GM19328 (cell line): ENCODE data around the gene UPK3A.

ENCODE experiments used
- ATAC-seq: cut with Tn5 transposase; IDR thresholded peaks from one replicate; pipeline ENCODE4 v1.9.1; 2021; ENCODE audit warnings: mild to moderate bottlenecking, moderate library complexity; ENCODE audit not compliant: unreplicated experiment

UPK3A gene

DNA sequence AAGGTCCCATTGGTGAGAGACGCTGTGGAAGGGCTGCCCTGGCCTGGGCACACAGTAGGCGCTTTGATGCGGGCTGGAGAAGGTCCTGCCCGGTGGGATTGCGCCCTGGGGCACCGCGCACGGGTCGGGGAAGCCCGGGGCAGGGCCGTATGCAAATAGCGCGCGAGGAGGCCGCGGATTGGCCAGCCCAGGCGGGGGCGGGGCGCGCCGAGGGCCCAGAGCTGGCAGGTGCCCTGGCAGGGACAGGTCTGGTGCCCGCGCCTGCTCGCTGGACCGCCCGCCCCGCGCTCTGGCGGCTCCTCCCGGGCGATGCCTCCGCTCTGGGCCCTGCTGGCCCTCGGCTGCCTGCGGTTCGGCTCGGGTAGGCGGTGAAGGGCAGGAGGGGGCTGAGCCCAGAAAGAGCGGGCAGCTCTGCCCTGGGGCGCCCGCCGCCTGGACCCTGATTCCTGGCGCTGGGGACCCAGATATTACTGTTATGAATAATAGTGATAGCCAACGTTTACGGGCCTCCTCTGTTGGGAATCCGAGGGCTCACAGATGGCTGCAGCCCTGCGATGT is at the start of gene UPK3A:
UPK3A (plus strand) TSS at position 245 of the 558 bp plus-strand sequence; CDS start at position 310, 65 bp downstream.
- no peak for ATAC-seq

GRCh38 chr22:45235101-45235777 is 49.5 kb upstream of the UPK3A start:
- ATAC-seq, result peak; percentile 85

GRCh38 chr22:45235851-45236342 is 48.9 kb upstream of the UPK3A start:
- peak; percentile 19 for ATAC-seq

GRCh38 chr22:45237065-45237990 is 47.4 kb upstream of the UPK3A start:
- ATAC-seq, result no peak

DNA sequence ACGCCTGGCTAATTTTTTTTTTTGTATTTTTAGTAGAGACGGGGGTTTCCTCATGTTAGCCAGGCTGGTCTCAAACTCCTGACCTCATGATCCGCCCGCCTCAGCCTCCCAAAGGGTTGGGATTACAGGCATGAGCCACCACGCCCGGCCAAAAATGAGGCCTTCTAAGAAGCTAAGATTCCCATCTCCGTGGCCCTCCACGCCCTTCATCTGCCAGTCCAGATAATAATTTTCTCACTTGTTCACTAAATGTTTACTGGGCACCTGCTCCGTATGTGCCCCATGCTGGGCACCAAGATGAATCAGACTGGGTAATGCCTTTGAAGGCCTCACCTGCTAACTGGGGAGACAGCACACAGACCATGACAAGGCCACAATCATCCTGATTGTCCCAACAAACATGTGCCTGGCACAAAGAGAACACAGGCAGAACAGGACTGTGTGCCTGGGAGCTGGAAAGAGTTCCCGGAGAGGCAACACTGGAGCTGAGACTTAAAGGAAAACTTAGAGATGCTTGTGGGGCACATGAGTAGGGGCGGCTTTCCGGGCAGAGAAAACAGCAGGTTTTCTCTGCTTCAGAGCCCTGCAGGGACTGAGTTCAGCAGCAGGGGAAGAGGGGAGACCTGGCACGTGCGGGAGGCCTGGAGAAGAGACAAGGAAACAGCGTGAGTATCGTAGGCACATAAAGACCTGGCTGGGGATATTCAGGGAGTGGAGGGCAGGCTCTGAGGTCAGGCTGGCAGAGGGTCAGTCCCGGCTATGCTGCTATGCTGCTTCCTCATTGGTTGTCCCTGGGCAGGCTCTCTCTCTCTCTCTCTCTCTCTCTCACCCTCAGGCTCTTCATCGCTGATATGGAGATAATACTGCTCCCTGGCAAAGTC is 46.4 kb upstream of the UPK3A start:
- ATAC-seq, result no peak

GRCh38 chr22:45238957-45239680 is 45.6 kb upstream of the UPK3A start:
- ATAC-seq, result no peak

GRCh38 chr22:45239681-45240051 is 45.1 kb upstream of the UPK3A start:
- ATAC-seq, result no peak

DNA sequence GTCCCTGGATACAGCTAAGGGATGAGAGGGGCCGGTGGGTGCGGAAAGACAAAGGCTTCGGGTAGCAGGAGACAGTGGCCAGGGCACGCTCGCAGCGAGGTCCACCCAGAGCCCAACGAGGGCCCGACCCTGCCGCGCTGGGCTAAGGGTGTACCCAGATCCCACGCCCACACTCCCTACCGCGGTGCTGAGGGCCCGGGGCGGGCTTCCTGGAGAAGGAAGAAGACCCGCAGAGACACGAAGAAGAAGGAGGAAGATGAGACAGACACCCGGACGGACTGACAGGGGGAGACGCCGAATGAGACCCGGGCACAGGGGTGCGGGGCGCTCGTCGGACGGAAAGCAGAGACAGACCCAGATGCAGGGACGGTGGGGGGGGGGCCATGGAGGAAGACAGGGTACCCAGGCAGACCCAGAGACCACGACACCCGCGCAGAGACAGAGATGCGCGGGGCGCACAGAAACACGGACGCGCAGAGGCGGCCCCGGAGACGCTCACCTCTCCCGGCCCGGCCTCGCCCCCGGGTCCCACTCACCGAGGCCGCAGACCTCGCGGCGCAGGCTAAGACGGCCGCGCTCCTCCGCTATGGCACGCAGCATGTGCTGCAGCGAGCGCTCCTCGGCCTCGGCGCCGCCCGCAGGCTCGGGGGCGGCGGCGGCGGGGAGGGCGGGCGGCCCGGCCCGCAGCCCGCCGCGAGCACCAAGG is 44.5 kb upstream of the UPK3A start:
- ATAC-seq, result peak; percentile 21

DNA sequence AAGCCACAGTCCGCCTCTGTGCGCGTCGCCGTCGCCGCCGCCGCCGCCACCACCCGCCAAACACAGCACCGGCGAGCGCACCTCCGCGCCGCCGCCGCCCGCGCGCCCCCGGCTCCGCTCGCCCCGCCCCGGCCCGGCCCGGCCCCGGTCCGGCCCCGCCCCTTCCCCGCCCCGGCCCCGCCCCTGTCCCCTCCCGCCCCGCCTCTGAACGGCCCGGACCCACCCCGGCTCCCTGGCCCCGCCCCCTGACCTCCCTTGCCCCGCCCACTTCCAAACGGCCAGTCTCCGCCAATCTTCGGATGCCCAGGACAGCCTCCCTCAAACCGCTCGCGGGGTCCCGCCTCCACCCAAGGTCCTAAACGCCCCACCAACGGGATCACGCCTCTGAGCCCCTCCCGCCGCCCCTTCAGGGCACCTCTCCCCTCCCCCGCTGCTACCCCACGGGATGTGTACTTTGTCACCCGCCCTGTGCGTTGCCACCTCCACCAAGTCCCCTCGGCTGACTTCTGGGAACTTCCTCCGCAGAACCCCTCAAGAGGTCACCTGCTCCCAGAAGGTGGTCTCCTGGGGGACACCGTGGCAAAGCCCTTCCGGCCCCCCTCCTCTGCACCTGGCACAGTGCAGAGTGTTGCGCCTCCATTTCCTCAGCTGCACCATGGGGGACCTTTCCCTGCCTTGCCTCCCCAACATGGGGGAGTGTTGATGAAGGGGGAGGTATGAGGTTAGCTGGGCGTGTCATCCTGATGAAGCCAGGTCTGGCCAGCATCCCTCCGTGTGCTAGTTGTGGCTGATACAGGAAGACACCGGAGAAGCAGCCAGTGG is 43.7 kb upstream of the UPK3A start, which contains the start of gene KIAA0930:
KIAA0930 (minus strand) TSS at position 85 of the 822 bp plus-strand sequence. CDS start 191 bp downstream, outside the sequence.
- peak; percentile 61 for ATAC-seq

GRCh38 chr22:45242778-45243191 is 42.0 kb upstream of the UPK3A start:
- no peak for ATAC-seq

- no peak for ATAC-seq
Measured at GRCh38 chr22:45244916-45245315, 39.8 kb upstream of the UPK3A start.

- ATAC-seq, result no peak
Measured at GRCh38 chr22:45246060-45246985, 38.4 kb upstream of the UPK3A start.

DNA sequence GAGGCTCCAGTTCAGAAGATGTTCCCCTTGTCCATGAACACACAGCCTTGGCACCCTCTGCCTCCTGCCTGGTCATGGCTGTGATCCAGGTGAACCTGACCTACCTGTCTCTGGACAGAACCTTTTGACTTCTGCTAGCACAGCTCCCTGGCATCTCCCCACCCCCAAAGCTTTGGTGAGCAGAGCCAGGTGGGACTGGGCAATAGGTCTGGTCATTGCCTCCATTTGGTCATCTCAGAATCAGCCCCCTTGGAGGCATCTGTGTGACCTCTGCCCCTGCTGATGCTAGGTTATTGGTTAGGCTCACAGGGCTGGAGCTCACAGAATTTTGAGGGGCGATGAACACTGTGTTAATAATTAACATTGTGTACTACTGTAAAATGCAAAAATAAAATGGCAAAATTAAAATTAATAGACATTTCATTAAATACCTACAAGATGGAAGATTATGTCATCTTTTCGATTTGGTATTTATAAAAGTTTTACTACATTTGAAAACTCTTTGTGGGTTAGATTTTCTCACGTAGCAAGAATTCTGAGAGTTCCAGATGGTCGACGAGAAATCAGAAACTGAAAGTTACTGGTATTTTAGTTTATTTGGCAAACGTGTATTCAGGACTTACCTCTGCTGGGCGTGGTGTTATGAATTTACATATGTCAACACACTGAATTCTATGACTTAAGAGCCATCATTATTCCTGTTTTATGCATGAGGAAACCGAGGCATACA is 35.8 kb upstream of the UPK3A start:
- ATAC-seq, result peak; percentile 64

DNA sequence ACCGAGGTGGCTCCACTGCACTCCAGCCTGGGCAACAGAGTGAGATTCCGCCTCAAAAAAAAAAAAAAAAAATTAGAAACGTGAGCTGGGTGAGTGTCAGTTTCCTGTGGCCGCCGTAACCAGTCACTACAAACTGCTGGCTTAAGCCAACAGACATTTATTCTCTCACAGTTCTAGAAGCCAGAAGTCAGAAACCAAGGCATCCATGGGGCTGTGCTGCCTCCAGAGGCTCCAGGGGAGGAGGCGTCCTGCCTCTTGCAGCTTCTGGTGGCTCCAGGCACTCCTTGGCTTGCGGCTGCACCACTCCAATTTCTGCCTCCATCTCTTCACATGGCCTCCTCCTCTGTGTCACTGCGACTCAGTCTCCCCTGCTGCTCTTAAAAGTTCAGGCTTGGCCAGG is 32.9 kb upstream of the UPK3A start:
- ATAC-seq, result no peak

DNA sequence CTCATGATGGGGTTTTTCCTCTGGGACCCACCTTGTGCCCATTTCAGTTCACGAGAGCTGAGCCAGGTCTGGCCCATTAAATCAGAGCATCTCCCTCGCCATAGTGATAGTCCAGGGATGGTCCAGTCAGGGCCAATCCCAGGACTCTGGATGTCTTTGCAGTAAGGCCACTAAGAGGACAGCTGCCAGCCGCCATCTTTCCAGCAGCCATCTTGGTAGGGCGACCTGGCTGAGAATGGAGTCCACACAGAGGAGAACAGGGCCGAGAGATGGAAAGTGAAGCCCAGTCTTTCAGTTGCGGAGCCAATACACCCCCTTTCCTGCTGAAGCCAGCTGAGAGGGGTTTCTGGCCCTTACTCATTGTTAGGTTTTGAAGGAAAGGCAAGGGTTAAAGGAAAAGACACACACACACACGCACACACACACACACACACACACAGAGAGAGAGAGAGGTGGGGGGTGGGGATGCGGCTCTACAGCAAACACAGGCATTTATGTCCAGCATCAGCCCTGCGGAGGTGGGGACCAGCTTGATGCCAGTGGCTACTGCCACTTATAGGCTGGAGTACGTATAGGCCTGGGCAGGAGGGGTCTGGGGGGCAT is 31.6 kb upstream of the UPK3A start:
- ATAC-seq, result no peak

DNA sequence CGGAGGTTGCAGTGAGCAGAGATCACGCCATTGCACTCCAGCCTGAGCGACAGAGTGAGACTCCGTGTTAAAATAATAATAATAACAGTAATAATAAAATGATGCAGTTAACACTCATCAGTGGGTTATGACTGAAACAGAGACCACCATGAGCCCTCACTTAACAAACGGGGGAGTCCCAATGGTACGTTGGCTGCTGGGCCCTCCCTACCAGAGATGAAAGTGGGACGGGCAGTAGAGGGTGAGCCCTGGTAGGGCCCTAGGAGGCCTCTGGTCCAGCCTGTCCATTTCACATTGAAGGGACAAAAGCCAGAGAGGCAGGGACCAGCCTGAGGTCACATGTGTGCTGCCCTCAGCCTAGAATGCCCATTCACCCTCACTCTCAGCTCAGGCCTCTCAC is 30.4 kb upstream of the UPK3A start:
- ATAC-seq, result no peak
